Measurements from ENCODE around the gene C14orf180. TPM values are rescaled to one million over a fixed set of nuclear protein-coding genes. Genes with fewer than 3 reads are reported as not detected.

C14orf180 gene
- total RNA-seq, 1 donor from 2014 or later = not detected

DNA sequence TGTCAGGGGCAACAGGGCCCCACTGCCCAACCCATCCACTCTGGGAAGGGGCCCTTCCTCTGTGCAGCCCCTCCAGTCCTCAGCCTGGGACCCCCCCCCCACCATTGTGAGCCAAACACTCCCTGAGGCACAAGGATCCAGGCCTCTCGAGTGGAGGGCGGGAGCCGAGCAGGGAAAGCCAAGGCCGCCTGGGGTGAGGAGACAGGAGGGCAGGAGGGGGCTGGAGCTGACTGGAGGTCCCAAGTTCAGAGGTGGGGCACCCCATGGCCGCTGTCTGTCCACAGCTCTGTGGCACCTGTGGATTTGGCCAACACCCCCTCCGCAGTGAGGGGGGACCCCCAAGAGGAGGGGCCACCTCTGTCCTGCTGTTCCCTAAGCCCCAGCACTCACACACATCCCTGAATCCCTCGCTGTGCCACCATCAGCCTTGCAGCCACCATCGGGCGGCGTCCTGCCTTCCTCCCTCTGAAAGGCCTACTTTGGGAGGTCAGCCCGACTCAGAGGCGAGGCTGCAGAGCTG, 25.4 kb upstream of the C14orf180 start:
- no peaks in the 10 kb centered on the region for H3K9me3 Mint-ChIP-seq (ENCODE audit: low read depth)
- DNase-seq (ENCODE audit: low spot score, unreplicated experiment) = no peak
- H3K4me3 Mint-ChIP-seq (ENCODE audit: low read depth) = no peak overlapping the region
- TF ChIP-seq, protein P1, sequence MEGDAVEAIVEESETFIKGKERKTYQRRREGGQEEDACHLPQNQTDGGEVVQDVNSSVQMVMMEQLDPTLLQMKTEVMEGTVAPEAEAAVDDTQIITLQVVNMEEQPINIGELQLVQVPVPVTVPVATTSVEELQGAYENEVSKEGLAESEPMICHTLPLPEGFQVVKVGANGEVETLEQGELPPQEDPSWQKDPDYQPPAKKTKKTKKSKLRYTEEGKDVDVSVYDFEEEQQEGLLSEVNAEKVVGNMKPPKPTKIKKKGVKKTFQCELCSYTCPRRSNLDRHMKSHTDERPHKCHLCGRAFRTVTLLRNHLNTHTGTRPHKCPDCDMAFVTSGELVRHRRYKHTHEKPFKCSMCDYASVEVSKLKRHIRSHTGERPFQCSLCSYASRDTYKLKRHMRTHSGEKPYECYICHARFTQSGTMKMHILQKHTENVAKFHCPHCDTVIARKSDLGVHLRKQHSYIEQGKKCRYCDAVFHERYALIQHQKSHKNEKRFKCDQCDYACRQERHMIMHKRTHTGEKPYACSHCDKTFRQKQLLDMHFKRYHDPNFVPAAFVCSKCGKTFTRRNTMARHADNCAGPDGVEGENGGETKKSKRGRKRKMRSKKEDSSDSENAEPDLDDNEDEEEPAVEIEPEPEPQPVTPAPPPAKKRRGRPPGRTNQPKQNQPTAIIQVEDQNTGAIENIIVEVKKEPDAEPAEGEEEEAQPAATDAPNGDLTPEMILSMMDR (IDR thresholded peaks at IDR 0.05; ENCODE audit: unreplicated experiment) = no peak
- no peak overlapping the region for H3K27ac Mint-ChIP-seq
- peaks cover 23% of the 10 kb centered on the region for H3K27me3 Mint-ChIP-seq
- no peaks in the 10 kb centered on the region for H3K4me1 Mint-ChIP-seq (ENCODE audit: low read depth)
- no peaks in the 10 kb centered on the region for H3K36me3 Mint-ChIP-seq (ENCODE audit: insufficient read depth)

DNA sequence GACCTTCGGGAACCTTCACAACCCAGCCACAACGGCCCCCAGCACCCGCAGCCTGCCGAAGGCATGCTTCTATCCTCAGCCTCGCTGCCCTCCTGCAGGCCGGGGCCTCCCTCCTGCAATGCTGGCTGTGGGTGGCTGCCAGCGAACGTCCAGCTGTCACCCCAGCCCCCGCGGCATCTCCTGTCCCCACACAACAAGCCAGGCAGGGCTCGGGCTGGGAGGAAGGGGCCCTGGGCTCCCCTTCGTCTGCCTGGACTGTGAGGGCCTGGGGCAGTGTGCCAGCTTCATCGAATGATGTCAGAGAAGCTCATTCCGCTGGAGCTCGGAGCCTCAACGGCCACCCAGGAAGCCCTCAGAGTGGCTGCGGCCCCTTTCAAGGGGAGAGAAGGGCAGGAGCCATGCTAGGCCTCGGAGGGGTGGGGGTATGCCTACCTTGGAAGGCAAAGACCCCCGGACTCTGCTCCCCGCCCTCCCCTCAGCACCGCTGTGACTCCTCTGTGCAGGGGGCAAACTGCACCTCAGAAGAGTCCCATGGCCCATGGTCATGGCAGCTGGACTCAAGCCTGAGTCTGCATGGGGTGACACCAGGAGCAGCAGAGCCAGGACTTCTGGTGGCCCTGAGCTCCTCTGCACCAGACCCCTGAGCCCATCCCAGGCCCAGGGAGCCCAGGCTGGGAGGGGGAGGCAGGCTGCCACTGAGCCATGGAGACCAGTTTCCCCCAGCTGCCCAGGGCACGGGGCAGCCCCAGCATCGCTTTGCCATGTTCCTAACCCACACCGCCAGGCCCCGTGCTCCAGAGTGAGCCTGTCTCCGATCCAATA, 24.7 kb upstream of the C14orf180 start:
- peaks cover 23% of the 10 kb centered on the region for H3K27me3 Mint-ChIP-seq
- no peak overlapping the region for H3K4me3 Mint-ChIP-seq (ENCODE audit: low read depth)
- no peaks in the 10 kb centered on the region for H3K4me1 Mint-ChIP-seq (ENCODE audit: low read depth)
- TF ChIP-seq, protein P1 (IDR thresholded peaks at IDR 0.05; ENCODE audit: unreplicated experiment) = no peak
- H3K9me3 Mint-ChIP-seq (ENCODE audit: low read depth) = no peaks in the 10 kb centered on the region
- no peak overlapping the region for H3K27ac Mint-ChIP-seq
- DNase-seq (ENCODE audit: low spot score, unreplicated experiment) = no peak
- no peaks in the 10 kb centered on the region for H3K36me3 Mint-ChIP-seq (ENCODE audit: insufficient read depth)

DNA sequence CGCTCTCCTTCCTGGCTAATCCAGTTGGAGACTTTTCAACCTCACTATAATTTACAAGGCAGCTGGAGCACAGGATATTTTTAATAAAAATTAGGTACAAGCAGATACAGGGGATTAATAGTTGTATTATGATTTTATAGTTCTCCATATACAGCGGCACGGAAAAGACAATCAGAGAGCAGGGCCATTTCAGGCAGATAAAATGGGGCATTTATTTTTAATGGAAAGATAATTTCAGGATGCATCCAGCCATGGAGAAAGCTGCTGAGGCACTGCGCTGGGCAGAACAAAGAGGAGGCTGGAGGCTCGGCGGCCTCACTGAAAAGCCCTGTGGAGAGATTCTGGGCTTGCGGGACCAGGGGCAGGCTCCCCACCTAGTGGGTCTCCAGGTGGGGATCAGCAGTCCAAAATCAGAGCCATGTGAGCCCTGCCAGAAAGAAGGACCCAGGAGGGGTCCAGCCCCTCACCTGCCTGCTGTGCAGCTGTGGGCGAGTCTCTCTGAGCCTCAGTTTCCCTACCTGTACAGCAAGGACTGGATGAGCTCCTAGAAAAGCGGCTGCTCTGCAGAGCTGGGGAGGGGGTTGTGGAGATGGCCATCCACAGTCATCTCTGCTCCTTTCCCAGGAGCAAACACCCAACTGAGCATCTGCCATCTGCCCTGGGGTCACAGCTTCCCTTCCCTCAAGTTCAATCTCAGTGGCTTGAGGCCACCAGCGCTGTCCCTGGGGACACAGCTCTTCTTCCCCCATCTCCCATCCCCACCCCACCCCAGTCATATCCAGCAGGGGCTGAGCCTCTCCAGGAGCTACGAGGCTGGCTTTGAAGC, 23.9 kb upstream of the C14orf180 start:
- DNase-seq (ENCODE audit: low spot score, unreplicated experiment) = no peak
- H3K4me3 Mint-ChIP-seq (ENCODE audit: low read depth) = no peak overlapping the region

DNA sequence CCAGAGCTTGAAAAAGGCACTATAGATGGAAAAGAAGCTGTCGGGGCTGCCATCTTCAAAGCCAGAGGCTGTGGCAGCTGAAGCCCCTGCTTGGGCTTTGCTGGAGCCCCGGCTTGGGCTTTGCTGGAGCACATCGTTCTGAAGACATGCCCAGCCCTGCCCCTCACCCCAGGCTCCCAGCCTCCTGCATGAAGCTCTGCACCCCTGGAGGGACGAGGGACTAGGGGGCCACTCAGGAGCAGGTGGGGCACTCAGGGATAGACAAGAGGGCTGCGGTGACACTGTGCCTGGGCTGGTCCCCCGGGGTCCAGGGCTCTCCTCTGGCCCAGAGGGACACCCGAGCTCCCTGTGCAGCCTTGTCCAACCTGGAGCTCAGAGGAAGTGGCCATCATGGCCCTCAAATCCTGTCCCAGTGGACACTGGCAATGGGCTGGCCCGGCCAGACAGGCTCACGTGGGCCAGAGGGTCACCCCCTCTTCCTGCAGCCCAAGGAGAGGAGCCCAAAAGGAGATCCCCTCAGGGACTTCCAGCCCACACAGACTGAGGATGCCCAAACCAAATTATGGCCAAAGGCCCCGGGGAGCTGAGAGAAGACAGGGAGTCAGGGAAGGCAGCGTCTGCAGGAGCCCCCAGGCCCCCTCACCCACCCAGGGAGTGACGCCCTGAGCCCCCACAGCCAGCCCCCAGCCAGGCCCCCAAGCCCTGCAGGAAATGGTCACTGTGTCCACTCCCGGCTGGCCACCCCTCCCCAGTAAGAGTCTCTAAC, 23.1 kb upstream of the C14orf180 start:
- no peak for DNase-seq (ENCODE audit: low spot score, unreplicated experiment)

More for the DNA sequence above, 23.9 kb upstream of the C14orf180 start:
- no peaks in the 10 kb centered on the region for H3K36me3 Mint-ChIP-seq (ENCODE audit: insufficient read depth)
- no peaks in the 10 kb centered on the region for H3K4me1 Mint-ChIP-seq (ENCODE audit: low read depth)
- TF ChIP-seq, protein P1 (IDR thresholded peaks at IDR 0.05; ENCODE audit: unreplicated experiment) = no peak
- H3K9me3 Mint-ChIP-seq (ENCODE audit: low read depth) = no peaks in the 10 kb centered on the region
- no peak overlapping the region for H3K27ac Mint-ChIP-seq
- peaks cover 23% of the 10 kb centered on the region for H3K27me3 Mint-ChIP-seq

More for the DNA sequence above, 23.1 kb upstream of the C14orf180 start:
- Mint-ChIP-seq H3K9me3 (ENCODE audit: low read depth) (no peaks in the 10 kb centered on the region), H3K36me3 (ENCODE audit: insufficient read depth) (no peaks in the 10 kb centered on the region), H3K4me1 (ENCODE audit: low read depth) (no peaks in the 10 kb centered on the region), H3K27ac (no peak overlapping the region), H3K4me3 (ENCODE audit: low read depth) (no peak overlapping the region), H3K27me3 (peaks cover 20% of the 10 kb centered on the region)
- TF ChIP-seq, protein P1 (IDR thresholded peaks at IDR 0.05; ENCODE audit: unreplicated experiment) = no peak
